ENCODE results near the gene ENDOG.

DNA sequence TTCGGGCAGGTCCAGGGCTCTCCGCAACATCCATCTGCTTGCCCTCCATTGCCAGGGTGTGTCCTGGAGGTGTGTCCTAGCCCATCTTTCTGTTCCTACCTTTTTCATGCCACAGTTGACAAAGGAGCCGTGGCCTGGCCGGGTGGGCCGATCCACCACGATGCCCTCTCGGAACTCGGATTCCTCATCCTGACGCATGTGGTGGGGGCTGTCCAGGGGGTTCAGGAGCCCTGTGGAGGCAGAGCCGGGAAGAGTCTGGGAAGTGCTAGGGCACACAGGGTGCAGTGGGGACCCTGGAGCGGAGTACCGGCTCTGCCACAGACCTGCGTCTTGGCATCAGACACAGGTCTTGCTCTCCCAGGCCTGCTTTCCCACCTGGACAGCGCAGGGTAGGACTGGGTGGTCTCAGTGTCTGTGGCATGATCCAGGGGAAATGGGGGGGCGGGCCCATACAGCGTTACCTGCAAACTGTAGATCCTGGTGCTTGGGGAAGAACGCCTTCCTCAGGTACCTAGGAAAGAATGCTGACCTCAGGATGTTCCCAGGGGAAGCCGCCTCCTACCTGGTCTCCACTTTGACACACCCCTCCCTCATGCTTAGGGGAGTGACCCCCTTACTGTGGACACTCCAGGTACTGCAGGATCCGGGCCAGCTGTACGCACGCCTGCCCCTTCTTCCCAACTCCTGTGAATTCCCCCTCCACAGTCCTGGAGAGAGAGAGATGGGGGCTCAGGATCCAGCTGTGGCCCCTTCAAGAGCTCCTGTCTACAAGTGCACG, 7.8 kb downstream of the ENDOG start:
- TF ChIP-seq, protein P1, sequence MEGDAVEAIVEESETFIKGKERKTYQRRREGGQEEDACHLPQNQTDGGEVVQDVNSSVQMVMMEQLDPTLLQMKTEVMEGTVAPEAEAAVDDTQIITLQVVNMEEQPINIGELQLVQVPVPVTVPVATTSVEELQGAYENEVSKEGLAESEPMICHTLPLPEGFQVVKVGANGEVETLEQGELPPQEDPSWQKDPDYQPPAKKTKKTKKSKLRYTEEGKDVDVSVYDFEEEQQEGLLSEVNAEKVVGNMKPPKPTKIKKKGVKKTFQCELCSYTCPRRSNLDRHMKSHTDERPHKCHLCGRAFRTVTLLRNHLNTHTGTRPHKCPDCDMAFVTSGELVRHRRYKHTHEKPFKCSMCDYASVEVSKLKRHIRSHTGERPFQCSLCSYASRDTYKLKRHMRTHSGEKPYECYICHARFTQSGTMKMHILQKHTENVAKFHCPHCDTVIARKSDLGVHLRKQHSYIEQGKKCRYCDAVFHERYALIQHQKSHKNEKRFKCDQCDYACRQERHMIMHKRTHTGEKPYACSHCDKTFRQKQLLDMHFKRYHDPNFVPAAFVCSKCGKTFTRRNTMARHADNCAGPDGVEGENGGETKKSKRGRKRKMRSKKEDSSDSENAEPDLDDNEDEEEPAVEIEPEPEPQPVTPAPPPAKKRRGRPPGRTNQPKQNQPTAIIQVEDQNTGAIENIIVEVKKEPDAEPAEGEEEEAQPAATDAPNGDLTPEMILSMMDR (IDR thresholded peaks at IDR 0.05) = no peak
- no peak for TF ChIP-seq POLR2A (IDR thresholded peaks at IDR 0.05)

Measured in Peyer's patch (tissue), 4 donors.